Renal cortex interstitium (tissue), 11 donors: ENCODE measurements around the gene TAF10. TPM values are rescaled to one million over a fixed set of nuclear protein-coding genes. Genes with fewer than 3 reads are reported as not detected.

Experiments used
- DNase-seq, 11 donors: peaks; one replicate each; pipeline ENCODE4 v3.0.0-alpha.2; 2013; ENCODE audit warnings: low read depth in 9 of 11, low spot score in 4 of 11; ENCODE audit errors: extremely low read depth in 1 of 11
- polyA plus RNA-seq, 3 donors: library from polyadenylated mRNA; unstranded; fragments of 120-200 nt; gene quantifications; one replicate each; pipeline ENCODE4 v1.2.1, GENCODE V29; 2013; ENCODE audit not compliant: insufficient read length in 3 of 3

Gene TAF10
- polyA plus RNA-seq, 3 donors = 74.3 to 88.5 (median 75.2) TPM

- DNase-seq = no peak
Observed at GRCh38 chr11:6615882-6616585, 4.0 kb upstream of the TAF10 start.

DNA sequence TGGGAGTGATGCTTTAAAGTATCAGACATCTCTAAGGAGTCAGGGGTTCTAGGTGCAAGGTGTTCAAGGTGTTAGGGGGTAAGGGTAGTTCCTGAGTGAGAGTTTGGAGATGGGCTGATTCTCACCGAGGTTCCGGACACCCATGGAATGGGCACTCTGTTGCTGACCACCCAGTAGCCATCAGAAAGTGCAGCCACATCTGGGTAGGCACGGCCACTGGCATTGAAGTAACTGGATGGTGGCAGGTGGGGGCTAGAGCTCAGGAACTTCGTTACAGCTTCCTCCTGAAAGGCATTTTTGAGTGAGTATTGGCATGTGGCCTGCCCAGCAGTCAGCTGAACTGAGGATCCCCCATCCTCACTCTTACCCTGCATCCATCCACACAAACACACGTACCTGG is 3.0 kb upstream of the TAF10 start:
- DNase-seq = no peak

DNA sequence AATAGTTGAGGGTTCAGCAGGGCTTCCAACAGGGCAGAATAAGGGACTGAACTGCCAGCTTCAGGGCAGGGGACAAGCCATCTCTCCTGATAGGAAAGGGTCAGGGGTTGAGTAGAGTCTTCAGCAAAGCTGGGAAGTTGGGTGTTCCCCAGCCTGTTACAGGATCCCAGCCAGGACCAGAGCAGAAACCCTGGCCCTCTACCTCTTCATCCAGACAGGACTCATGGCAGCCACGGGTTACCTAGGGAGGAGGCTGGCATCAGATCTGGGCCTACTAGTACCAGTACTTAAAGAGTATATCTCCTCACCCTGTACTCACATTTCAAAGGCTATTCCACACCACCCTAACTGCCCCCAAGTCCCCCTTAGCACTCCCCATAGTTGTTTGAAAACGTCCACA is 2.4 kb upstream of the TAF10 start:
- DNase-seq = no peak

DNA sequence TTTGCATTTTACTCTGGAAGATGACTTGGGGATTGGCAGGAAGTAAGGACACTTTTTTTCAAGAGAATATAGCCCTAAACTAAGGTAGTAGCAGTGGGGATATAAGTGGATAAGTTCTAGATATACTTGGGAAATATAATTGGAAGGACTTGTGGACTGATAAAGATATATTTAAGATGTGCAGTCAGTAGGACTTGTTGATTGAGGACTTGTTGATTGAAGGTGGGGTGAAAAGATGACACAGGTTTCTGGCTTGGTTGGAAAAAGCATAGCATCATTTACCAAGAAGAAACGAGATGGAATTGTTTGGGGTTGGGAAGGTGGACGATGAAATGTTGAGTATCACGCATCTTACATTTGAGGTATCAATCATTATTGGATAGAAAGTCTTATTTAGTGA is 1.5 kb upstream of the TAF10 start:
- no peak for DNase-seq

DNA sequence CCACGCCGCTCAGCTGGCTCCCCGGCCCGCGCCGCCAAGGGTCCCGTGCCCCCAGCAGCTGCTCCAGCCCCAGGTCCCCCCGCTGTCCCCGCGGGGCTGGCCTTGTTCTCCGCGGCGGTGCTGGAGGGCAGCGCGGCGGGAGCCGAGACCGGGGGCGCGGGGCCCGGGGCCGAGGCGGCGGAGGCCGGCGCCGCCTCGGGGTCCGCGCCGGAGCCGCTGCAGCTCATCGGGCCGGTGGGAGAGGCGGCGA is 128 bp downstream of the TAF10 start:
- DNase-seq = no peak

DNA sequence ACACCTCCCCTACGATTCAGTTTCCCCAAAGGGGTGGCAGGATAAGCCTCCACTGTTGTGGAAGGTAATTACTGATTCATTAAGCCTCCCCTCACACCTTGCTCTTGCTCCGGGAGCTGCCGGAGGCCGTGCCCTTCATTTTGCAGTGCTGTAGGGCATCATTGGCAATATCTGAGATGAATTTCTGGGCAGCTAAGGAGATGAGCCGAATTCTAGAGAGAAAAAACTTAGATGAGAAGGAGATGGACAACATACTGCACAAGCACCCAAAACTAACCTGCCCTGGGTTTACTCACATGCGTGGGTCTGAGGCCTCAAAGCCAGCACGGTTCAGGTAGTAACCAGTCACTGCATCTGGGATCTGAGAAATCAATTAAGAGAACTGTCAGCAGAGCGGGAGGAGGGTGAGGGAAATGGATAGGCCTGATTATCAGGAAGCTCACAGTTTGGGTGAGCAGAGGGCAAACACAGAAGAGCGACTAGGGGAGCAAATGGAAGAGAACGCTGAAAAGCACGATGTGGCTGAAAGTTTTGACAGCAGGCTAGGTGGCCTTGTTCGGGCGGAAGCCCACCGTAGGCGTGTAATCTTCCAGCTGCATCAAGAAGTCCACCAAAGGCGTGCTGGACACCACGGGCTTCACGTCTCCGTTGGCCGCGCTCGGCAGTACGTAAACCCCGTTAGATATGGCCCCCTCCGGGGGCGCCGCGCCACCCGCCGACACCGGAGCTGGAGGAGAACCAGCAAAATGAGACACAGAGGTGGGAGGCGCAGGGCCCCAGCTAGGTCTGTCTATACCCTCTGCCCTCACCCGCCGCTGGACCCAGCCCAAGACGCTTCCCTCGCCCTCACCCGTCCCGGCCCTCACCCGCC is 689 bp downstream of the TAF10 start:
- DNase-seq = peak in 1 of 11 donors; percentile 14

GRCh38 chr11:6610591-6610990 is 1.4 kb downstream of the TAF10 start:
- DNase-seq = no peak

- no peak for DNase-seq
Observed at GRCh38 chr11:6609502-6610015, 2.5 kb downstream of the TAF10 start.

DNA sequence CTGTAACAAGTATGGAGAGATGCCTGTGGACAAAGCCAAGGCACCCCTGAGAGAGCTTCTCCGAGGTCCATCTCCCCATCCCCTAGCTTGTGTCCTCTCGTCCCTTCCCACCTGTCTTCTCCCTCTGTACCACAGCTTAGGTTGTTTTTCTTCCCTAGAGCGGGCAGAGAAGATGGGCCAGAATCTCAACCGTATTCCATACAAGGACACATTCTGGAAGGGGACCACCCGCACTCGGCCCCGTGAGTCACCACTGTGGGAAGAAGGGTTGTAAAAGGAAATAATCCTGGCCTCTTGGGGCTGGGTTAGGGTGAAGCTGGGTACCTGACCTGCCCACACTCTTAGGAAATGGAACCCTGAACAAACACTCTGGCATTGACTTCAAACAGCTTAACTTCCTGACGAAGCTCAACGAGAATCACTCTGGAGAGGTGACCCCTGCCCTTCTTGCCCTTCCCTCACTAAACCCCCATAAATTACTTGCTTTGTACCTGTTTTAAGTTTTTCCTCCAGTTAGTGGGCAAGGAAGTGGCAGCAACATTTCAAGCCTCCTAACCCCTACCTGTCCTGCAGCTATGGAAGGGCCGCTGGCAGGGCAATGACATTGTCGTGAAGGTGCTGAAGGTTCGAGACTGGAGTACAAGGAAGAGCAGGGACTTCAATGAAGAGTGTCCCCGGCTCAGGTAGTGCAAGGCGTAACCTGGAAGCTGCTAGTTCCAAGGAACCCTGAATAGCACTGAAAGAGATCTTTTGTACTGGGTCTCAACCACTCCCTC is 3.1 kb downstream of the TAF10 start:
- no peak for DNase-seq

GRCh38 chr11:6608011-6608410 is 4.0 kb downstream of the TAF10 start:
- DNase-seq = no peak

DNA sequence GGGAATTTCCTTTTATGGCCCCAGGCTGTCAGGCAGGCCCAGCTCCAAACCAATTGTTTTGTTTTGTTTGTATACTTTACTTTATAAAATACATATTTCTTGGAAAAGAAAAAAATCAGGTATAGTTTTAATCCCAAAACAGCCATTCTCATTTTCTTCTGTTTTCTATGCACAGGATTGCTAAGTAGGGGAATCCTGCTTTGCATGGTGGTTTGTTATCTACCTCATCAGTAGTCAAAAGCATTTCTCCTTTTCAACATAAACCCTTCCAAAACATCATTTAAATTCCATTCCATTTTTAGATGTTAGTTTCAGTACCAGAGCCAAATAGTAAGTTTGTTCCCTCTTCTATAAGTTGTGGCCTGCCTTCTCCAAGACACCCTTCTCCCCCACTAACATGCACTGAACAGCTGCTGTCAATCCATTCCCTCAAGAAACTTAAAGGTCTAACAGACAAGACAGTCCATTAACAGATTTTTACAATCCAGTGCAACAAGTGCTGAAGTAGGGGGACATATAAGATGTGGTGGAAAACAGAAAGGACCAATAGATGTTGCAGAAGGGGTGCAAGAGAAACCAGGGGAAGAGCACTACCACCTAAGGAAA is 4.7 kb downstream of the TAF10 start:
- no peak for DNase-seq

DNA sequence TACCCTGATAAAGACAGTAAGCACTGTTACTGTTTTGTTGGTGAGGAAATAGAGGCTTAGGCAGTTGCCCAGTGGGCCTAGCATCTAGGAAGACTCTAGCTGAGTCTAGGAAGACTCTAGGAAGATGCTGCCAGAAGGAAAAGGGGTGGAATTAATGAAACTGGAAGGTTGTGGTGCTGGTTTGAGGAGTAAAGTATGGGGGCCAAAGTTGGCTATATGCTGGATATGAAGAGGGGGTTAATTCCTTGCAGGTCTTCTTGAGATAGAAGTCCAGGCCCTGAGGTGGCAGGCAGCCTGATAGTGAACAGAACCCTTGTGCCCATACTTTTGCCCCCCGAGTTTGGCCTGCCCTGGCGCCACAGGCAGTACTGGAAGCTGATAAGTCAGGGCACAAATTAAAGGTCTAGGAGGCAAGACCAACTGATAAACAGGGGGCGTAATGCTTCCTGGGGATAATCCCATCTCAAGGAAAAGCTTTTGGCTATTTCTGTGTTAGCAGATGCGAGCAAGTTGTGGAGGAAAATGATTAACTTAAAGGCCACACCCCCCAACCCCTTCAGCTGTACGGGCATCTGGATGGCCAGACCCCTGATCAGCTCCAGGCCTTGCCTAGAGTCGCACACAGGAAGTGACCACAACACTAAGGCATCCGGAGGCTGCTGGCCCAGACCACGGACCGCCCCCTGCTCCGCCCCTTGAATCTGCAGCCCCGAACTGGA is 5.4 kb downstream of the TAF10 start:
- peak; percentile 77 to 96 (median 87) for DNase-seq

- peak in 1 of 11 donors; percentile 11 for DNase-seq
Observed at GRCh38 chr11:6604790-6605189, 7.2 kb downstream of the TAF10 start.

DNA sequence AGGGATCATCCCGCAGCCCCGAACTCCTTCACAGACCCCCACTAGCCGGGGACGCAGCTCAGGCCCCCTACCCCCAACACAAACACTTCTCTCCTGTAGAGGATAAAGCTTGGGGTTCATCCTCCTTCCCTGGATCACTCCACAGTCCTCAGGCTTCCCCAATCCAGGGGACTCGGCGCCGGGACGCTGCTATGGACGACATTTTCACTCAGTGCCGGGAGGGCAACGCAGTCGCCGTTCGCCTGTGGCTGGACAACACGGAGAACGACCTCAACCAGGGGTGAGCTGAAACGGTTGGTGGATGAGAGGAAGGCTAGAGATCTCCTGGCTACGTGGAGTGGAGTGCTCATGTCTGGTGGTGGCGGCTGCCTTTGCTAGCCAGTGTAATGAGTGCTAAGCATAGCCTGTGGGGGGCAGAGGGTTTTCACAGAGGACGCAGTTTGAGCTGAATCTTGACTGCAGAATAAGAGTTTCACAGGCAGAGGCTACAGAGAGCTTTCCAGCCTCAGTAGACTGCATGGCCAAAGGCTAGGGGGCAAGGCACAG is 7.9 kb downstream of the TAF10 start:
- peak in 6 of 11 donors; percentile 39 to 78 (median 64) for DNase-seq

- peak; percentile 66 to 91 (median 84) for DNase-seq
Observed at GRCh38 chr11:6603287-6604080, 8.5 kb downstream of the TAF10 start, which contains the start of the genes ILK and RRP8. Gene ILK (plus strand): TSS chr11:6603774. CDS start chr11:6604272, 498 bp downstream. Gene RRP8 (minus strand): TSS chr11:6603616. CDS start chr11:6603502, 114 bp downstream.

DNA sequence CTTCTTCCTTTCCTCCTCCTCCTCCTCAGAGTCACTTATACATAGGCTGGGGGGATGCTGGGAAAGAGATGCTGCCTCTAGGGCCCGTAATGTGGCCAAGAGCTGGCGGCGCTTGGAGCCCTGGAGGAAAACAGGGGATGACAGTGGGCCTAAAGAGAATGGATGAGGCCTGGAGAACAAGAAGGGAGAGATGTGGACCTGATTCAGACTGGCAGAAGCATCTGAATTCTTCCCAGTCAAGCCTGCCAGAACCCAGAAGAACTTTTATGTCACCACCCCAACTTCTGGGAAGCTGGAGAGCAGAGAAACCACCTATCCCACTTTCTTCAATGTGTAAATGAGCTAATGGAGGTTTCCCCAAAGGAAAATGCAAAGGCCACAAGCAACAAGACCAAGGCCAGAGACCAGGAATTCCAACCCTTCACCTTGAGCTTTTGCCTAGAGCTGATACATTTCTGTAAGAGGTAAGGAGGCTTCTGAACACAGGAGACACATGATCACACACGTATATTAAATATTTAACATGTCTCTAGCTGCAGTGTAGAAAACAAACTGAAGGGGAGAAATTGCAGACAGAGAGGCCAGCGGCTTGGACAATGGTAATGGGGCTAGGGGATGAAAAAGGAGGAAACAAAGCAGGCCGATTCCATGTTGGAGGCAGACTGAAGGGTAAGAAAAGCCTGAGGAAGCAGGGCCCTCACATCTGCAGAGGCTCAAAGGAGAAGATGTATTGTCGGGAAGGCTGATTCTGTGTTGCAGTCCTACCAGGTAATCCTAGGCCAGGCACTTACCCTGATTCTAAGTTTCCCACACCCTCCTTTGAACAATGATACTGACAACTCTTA is 9.7 kb downstream of the TAF10 start:
- no peak for DNase-seq

DNA sequence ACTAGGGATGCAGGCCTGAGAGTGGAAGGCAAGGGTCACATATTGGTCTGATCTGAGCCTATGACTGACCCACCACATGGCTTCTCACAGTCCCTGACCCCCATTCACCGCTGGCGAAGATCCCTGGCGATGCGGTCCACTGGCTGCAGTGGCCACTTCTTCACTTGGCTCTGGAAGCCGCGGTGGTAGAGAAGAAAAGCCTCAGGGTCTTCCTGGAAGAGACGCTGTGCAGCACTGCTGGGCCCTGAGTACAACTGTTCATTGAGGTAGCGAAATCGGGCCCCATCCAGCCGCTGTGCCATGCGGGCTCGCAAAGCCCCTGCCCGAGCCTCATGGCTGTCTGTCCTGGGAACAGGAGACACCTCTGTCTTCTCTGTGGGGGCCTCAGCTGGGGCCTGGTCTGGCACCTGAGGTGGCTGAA is 11.0 kb downstream of the TAF10 start:
- DNase-seq = no peak
